NCI-H774 (cell line): ENCODE results near the gene TDRD10.

ENCODE experiments used
- DNase-seq: peaks from one replicate; lab custom pipeline; 2025; lab: John Stamatoyannopoulos, UW

TDRD10 gene

DNA sequence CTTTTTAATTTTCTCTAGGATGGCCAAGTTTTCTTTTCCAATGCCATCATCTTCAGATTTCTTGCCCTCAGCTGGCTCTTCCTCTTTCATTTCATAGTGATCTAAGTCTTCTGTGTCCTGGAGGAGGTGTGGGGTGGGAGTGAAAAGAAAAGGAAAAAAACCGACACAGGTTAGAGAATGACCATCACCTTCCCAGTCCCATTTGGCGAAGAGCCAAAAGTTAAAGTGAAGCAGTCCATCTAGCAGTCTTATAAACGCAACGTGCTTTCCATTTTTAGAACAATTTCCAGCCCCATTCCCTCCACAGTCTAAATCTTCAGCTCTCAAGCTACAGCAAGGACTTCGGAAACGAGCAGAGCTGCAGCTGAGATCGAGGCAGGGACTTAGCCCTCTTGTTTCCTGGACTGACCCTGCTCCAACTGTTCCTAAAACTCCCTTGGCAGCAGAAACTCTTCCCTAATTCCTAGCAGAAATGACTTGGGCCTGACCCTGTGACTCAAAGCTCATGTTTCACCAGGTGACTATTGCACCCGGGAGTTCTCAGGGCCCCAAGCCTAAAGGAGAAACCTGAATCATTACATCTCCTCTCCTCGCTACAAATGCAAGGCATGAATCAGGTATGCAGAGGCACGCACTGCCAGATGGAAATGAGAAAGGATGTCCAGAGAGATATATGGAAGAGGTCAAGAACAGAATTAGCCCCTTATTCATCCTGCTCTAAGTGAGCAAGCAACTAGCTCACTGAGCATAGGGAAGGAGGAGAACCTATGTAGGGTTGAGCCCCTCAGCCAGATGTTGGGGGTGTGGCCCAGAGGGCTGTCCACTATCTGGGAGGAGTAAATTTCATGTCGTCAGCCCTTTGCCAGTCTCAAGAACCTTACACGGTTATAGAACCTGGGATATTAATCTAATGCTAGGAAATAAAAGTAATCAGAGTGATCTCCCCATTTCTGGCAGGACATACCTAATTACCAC lies 51.3 kb downstream of the TDRD10 start:
- DNase-seq: no peak

DNA sequence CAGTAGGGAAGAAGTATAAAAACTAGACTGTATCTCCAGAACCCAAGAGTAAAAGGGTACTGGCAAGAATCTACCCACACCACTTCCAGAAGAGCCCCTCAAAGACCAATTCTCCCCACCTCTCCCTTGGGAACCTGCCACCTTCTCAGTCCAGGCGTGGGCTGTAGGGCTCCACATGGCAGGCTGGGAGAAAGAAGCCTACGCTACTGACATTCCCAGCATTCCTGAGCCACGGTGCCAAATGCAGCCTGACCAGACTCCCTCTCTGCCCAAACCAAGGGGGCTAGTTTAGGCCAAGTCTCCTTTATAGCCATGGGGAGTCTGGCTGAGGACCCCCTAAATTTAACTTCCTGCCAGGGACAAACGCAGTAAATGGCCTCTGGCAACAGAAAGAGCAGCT lies 54.4 kb downstream of the TDRD10 start:
- DNase-seq: no peak

DNA sequence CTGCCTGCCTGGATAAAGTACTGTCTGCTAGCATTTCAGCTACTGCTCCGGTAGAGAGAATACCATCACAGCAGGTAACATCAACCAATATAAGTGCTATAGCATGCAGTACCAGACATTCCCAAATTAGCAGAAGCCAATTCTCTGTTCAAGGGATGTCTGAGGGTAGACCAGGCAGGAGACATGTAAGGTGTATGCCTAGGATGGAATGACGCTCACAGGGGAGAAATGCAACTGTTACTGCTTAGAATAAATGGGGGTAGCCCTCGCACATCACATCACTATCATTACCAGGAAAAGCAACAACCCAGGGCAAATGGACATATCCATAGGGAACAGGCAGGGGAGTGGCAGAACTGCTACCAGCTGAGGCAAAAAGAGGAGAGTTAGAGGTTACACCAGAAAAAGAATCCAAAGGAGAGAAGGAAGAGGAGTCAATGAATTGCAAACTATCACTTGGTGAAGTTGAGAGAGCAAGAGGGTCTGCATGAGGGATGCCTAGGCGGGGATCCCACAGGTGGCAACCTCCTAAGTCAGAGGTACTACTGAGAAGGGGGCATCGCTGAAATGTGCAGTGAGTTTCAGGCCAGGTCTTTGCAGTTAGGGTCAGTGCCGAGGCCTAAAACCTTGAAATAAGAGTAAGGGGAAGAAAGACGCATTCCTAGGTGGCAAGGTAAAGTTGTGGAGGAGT lies 55.4 kb downstream of the TDRD10 start:
- no peak for DNase-seq

DNA sequence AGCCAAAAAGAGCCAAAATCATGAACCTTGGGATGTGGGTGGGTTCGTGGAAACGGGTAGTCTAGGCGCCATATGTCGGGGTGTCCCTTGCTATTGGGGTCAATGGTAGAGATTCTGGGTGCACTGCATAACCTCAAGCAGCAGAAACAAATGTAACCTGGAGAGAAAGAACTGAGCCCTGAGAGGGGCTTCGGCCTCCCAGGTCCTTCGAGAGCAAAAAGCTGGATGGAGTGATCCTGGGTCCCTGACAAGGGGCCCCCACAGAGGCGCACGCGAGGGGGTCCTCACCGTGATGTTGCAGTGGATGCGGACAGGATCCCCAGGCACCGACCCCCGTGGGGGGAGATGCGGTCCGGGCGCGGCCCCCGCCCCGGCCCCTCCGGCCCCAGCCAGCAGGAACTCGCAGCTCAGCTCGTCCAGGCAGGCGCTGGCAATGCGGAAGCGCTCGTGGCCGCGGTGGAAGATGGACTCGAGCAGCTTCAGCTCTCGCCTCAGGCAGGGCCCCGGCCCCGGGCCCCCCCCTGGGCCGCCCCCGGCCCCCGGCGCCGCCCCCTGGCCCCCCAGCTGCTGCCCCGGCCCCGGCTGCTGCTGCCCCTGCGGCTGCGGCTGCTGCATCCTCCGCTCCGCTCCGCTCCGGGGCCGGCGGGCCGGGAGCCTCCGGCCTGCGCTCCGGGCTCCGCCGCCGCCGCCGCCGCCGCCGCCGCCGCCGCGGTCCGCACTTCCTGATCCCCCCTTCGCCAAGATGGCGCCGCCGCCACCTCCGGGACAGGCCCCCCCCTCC lies 56.1 kb downstream of the TDRD10 start, which contains the start of gene UBE2Q1:
UBE2Q1 (minus strand) TSS at position 724 of the 781 bp plus-strand sequence; CDS start at position 615, 109 bp downstream.
- peak; percentile 41 for DNase-seq

DNA sequence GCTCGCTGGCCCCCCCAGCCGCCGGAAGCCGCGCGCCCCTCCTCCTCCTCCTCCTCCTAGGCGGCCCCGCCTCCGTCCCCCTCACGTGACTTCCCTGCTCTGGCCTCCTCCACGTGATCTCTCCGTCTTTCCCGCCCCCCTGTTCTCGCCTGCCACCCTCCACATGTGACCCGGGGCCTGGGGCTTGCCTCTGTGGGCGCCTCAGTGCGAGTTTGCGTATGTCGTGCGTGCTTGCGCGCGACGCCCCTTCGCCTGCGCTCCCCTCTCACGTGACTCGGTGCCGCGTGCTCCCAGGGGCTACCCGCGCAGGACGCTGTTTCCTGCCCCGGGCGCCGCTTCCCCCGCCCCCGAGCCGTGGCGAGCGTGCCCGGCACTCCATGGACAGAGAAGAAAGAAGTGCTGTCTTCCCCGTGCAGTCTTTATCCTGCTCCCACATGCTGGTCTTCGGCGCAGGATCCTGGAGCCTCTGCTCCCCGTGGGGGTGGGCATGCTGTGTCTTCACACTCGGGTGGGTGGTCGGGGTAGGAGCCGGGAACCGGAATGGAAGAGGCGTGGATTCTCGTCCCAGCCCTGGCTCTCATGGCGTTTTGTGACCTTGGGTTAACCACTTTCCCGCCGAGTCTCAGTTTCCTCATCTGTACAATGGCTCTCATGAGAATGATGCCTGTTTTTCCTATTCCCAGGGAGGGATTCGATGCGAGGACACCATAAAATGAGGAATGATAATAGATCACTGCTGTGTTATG lies 56.9 kb downstream of the TDRD10 start:
- DNase-seq: peak; percentile 99

DNA sequence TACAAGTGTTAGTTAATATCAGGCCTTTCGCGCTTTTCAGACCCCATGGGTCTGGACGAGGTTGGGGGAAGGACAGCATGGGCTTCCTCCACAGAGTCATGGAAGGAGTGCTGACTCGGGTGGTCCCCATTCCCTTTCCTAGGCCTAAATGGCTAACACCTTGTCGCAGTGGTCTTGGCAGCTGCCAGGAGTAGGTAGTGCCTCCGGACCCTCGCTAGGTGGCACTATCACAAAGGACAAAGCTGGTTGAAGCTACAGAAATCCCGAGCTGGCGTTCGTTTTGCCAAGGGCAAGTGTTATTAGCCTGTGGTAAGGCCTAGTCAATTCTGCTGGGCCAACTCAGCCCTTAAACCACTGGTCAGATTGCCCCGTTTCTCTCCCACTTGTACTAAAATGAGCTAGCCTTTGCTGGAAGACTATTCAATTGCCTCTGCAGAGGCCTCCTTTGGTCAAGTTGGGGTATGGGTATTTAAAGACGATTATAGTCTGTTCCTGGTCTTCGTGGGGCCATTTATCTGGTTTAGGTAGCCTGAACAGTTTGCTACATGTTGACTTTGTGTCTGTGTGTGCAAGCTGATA lies 57.5 kb downstream of the TDRD10 start:
- DNase-seq: peak; percentile 94

DNA sequence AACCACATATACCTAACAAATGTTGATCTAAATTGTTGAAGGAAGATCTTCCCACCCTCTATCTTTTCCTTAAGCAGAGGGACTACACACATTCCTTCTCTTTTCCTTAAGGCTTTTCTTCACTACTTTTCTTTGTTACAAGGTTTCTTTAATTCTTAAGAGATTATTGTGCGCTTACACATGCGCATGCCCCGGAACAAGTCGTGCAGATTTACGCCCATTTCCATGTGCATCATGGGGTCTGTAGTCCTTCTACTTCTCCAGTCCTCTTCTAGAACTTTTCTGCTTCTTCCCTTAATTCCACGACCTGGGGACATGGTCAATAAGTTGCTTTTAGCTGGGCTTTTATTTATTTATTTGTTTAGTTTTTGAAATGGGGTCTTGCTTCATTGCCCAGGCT lies 63.9 kb downstream of the TDRD10 start:
- no peak for DNase-seq

DNA sequence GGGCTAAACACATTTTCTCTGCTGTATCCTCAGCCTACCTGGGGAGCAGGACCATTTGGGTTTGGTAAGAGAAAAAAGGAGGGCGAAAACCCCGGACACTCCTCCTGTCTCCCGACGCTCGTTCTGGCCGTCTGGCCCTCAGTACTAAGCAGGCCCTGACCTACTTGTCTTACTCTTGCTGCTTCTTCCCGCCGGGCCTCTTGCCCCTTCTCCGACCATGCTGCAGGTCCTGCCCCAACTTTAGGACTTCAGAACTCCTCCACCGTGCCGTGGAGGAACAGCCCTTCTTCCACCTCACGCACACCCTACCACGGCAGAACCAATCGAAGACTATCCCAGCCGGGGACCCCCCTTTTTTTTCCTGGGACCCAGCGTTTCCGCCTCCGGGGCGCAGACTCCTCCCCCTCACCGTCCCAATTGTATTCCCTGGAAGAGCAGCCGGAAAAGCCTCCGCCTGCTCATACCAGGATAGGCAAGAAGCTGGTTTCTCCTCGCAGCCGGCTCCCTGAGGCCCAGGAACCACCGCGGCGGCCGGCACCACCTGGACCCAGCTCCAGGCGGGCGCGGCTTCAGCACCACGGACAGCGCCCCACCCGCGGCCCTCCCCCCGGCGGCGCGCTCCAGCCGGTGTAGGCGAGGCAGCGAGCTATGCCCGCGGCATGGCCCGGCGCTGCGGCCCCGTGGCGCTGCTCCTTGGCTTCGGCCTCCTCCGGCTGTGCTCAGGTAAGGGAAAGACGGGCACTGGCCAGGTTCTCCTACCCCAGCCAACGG lies 65.6 kb downstream of the TDRD10 start, which contains the start of gene CHRNB2:
CHRNB2 (plus strand) TSS at position 393 of the 771 bp plus-strand sequence; CDS start at position 660, 267 bp downstream.
- peak; percentile 73 for DNase-seq

DNA sequence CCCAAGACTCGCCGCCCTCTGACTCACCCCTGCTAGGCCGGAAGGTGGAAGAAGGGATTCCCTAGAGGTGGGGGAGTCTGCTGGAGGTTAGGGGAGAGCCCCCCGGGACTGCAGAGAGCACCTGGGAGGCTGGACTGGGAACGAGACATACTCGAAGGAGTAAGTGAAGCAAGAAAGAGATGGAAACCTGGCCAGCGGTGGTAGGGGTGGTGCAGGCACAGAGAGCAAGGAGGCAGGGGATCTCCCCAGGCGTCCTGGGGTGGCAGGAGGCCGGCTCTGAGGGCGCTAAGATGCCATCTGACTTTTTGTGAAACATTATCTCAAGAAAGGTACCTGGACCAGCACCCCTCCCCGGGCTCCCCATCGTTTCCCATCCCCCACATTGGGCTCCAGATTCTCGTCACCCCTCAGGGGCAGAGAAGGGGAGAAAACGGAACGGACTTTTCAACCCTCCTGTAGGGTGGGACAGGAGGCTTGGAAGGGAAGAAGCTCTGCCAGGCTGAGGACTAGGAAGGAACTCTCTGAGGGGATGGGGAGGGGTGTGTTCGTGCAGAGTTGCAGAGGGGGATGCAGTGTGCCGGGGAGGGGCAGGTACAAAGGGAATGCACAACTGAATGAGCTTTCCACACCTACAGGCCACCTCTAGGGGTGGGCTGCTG lies 66.3 kb downstream of the TDRD10 start:
- no peak for DNase-seq

DNA sequence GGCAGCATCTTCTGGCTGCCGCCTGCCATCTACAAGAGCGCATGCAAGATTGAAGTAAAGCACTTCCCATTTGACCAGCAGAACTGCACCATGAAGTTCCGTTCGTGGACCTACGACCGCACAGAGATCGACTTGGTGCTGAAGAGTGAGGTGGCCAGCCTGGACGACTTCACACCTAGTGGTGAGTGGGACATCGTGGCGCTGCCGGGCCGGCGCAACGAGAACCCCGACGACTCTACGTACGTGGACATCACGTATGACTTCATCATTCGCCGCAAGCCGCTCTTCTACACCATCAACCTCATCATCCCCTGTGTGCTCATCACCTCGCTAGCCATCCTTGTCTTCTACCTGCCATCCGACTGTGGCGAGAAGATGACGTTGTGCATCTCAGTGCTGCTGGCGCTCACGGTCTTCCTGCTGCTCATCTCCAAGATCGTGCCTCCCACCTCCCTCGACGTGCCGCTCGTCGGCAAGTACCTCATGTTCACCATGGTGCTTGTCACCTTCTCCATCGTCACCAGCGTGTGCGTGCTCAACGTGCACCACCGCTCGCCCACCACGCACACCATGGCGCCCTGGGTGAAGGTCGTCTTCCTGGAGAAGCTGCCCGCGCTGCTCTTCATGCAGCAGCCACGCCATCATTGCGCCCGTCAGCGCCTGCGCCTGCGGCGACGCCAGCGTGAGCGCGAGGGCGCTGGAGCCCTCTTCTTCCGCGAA lies 69.4 kb downstream of the TDRD10 start:
- DNase-seq: no peak

DNA sequence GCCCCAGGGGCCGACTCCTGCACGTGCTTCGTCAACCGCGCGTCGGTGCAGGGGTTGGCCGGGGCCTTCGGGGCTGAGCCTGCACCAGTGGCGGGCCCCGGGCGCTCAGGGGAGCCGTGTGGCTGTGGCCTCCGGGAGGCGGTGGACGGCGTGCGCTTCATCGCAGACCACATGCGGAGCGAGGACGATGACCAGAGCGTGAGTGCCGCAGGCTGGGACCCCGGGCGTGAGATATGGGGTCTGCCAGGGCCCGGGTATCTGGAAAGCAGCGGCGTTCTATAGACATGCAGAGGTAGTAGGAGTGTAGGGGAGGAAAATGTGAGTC lies 69.9 kb downstream of the TDRD10 start:
- DNase-seq: no peak

DNA sequence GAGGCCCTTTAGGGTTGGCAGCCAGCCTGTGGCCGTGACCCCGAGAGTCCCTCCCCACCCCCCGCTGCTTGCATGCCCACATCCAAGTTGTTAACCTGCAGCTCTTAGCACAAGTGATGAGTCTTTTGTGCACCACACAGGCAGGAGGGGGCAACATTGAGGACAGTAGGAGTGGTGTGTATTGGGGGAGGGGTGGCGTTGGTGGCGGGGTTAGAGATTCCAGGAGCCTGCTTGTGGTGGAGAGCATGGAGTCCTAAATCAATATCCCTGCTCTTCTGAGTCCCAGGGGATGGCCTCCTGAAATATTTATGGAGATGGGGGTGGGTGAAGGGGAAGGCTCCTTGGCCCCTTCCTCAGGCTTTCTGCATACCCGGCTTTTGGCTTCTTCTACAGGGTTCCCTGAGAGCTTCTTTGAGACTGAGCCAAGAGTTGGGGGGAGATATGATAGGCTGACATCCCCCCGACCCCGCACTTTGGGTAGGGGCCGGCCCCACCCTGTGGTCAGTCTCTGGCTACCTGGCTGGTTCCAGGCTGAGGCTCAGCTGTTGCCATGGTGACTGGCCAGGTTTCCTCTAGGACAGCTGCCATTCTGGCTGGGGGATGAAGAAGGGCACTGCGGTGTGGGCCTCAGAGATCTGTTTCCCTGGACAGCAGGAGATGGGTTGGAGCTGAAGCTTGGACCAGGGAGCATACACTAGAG lies 70.6 kb downstream of the TDRD10 start:
- no peak for DNase-seq

DNA sequence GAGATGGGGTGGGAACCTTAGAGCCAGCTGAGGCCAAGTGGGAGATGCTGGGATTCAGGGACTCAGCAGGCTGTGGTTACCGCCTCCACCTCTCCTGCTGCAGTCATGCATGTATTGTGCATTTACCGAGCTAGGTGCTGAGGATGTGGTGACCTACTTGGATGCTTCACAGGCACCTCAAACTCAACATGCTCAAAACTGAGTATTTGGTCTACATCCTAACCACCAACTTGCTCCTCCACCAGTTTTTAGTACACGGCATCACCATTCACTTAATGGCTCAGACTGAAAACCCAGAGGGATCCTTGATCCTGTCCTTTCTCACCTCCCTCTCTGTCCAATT lies 71.1 kb downstream of the TDRD10 start:
- no peak for DNase-seq

DNA sequence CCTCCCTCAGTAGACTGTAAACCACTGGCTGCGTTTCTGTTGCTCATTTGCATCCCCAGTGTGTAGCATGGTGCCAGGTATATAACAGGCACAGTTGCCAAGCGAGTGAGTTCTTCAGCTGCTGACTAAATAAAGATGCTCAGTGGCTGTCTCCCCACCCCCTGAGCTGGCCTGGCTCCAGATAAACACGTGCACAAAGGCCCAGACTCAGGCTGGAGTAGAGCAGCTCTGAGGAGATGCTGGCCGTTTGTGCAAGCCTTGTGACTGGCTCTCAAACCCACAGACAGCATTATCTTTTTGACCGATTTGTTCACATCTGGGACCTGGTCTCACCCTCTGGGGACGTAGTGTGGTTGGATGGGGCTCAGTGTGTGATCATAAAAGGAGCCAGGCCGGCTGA lies 72.7 kb downstream of the TDRD10 start:
- DNase-seq: no peak

DNA sequence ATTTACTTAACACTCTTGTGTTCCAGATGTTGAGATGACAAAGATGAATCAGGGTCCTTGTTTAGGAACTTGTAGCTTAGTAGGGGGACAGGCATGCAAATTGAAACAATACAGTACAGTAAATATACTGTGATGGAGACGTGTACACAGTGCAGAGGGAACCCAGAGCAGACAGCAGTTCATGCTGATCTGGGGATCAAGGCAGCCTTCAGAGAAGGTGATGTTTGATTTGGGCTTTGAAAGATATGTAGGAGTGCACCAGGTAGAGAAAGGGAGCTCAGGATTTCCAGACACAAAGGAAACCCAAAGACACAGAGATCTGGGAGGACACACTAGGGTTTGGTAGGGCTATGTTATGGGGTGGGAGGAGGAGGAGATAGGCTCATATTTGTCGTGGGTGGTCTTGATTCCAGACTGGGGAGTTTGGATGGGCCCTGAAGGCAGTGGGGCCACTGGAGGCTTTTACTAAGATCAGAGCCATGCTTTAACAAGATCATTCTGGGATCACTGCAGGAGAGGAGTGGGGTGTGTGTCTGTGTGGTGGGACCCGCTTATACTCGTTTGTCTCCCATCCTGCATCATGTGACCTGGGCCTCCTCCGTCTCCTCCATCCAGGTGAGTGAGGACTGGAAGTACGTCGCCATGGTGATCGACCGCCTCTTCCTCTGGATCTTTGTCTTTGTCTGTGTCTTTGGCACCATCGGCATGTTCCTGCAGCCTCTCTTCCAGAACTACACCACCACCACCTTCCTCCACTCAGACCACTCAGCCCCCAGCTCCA lies 73.3 kb downstream of the TDRD10 start:
- no peak for DNase-seq

DNA sequence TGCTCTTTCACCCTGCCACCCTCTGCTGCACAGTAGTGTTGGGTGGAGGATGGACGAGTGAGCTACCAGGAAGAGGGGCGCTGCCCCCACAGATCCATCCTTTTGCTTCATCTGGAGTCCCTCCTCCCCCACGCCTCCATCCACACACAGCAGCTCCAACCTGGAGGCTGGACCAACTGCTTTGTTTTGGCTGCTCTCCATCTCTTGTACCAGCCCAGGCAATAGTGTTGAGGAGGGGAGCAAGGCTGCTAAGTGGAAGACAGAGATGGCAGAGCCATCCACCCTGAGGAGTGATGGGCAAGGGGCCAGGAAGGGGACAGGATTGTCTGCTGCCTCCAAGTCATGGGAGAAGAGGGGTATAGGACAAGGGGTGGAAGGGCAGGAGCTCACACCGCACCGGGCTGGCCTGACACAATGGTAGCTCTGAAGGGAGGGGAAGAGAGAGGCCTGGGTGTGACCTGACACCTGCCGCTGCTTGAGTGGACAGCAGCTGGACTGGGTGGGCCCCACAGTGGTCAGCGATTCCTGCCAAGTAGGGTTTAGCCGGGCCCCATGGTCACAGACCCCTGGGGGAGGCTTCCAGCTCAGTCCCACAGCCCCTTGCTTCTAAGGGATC lies 74.0 kb downstream of the TDRD10 start:
- DNase-seq: no peak

DNA sequence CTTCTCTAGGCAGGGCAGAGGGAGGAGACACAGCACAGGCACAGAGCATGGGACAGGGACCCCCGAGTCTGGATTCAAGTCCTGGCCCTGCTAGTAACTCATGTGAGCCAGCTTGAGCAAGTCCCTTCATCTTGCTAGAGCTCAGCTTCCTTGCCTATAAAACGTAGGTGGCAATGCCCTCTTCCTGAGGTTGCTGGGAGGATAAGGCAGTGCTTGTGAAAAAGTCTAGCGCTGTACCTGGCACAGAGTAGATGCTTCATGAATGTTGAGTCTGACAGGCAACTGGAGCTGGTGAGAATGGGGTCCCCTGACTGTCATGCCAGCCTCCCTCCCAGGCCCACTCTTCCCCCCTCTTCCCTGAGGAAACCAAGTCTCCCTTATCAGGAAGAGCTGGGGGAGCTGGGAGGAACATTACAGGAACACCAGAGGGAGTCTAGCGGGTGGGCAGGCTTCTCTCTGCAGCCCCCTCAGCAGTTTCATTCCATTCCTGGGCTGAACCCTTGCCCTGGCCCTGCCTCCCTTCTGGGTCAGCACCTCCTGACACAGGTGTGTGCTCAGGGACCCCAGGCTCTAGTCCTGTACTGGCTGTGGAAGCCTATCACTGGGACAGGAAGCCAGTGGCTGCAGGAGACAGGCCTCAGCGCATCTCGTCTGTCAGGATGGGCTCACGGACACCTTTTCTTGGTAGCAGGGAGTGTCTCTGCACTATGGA lies 75.5 kb downstream of the TDRD10 start:
- DNase-seq: no peak
